SK-N-SH (cell line): ENCODE measurements around the gene TMEM143. TPM values are rescaled to one million over a fixed set of nuclear protein-coding genes. Genes with fewer than 3 reads are reported as not detected.

ENCODE experiments used
- CTCF ChIA-PET: fragments of 300-600, 350-600 bp; formaldehyde crosslinking; extraction: SDS; loops from one replicate; lab custom pipeline; 2021; lab: Yijun Ruan, JAX
- POLR2A ChIA-PET: fragments of 350-600 bp; sonication (Branson Sonifier 250); formaldehyde crosslinking; extraction: SDS; loops from one replicate; lab custom pipeline; 2020; ENCODE audit warnings: antibody characterized with exemption, inconsistent platforms; lab: Yijun Ruan, JAX
- DNase-seq: peaks from one replicate; pipeline ENCODE4 v3.0.0; 2012
- H2AFZ ChIP-seq: fragments of 200-600 bp; sonication (generic); 2 replicates; pipeline ENCODE4 v1.8.1; 2016; ENCODE audit warnings: antibody characterized with exemption, mild to moderate bottlenecking, low read depth
- H3F3A ChIP-seq: fragments of 200-600 bp; sonication (generic); replicated peaks from 2 replicates; pipeline ENCODE3; 2016; ENCODE audit warnings: antibody characterized with exemption, mild to moderate bottlenecking; ENCODE audit not compliant: insufficient read depth
- H3K27ac ChIP-seq, 2 experiments: fragments of 200-500 bp in 1 of 2; fragments of 200-600 bp in 1 of 2; sonication (Bioruptor generic) in 1 of 2; sonication (generic), shearing (Covaris generic) in 1 of 2; 2 replicates each; pipeline versions ENCODE4 v1.5.1 to v1.6.1; 2014 to 2016; ENCODE audit warnings: low read depth in 2 of 2, inconsistent platforms in 1 of 2, low read length in 1 of 2, mild to moderate bottlenecking in 1 of 2, mixed read lengths in 1 of 2
- H3K27me3 ChIP-seq: fragments of 200-600 bp; sonication (generic), shearing (Covaris generic); 2 replicates; pipeline ENCODE4 v1.6.1; 2016; ENCODE audit warnings: mixed run types; ENCODE audit not compliant: insufficient read depth
- H3K36me3 ChIP-seq, 2 experiments: fragments of 200-500 bp in 1 of 2; fragments of 200-600 bp in 1 of 2; sonication (Bioruptor generic) in 1 of 2; sonication (generic) in 1 of 2; replicated peaks in 1 of 2; 2 replicates each; pipeline versions ENCODE3 to v1.5.1; 2014 to 2016; ENCODE audit warnings: low read length in 1 of 2, mild to moderate bottlenecking in 1 of 2; ENCODE audit not compliant: insufficient read depth in 2 of 2, control insufficient read depth in 1 of 2
- H3K4me1 ChIP-seq, 2 experiments: fragments of 200-500 bp in 1 of 2; fragments of 200-600 bp in 1 of 2; sonication (Bioruptor generic) in 1 of 2; sonication (generic), shearing (Covaris generic) in 1 of 2; 2 replicates each; pipeline versions ENCODE4 v1.5.1 to v1.6.1; 2014 to 2016; ENCODE audit warnings: low read depth in 1 of 2, low read length in 1 of 2, mixed run types in 1 of 2; ENCODE audit not compliant: insufficient read depth in 2 of 2, control insufficient read depth in 1 of 2
- H3K4me2 ChIP-seq: fragments of 200-600 bp; sonication (generic), shearing (Covaris generic); 2 replicates; pipeline ENCODE4 v1.6.1; 2017; ENCODE audit warnings: mixed run types
- H3K4me3 ChIP-seq, 2 experiments: fragments of 200-500 bp in 1 of 2; fragments of 200-600 bp in 1 of 2; sonication (Bioruptor generic) in 1 of 2; sonication (generic), shearing (Covaris generic) in 1 of 2; 2 replicates each; pipeline versions ENCODE4 v1.5.1 to v1.8.1; 2014 to 2016; ENCODE audit warnings: low read depth in 2 of 2, inconsistent platforms in 1 of 2, low read length in 1 of 2, mild to moderate bottlenecking in 1 of 2, mixed read lengths in 1 of 2, moderate library complexity in 1 of 2
- H3K79me2 ChIP-seq: fragments of 200-600 bp; sonication (generic); 2 replicates; pipeline ENCODE4 v1.8.1; 2017; ENCODE audit warnings: mild to moderate bottlenecking; ENCODE audit not compliant: insufficient read depth
- H3K9ac ChIP-seq: fragments of 200-600 bp; sonication (generic); 2 replicates; pipeline ENCODE4 v1.6.1; 2017; ENCODE audit warnings: mixed run types
- H3K9me2 ChIP-seq: fragments of 200-600 bp; sonication (generic); 2 replicates; pipeline ENCODE4 v1.6.1; 2017; ENCODE audit warnings: mixed run types
- H3K9me3 ChIP-seq: fragments of 200-600 bp; sonication (generic); 2 replicates; pipeline ENCODE4 v1.6.1; 2017; ENCODE audit warnings: mixed run types, mild to moderate bottlenecking, moderate library complexity
- H4K20me1 ChIP-seq: fragments of 200-600 bp; sonication (generic); 2 replicates; pipeline ENCODE4 v1.6.1; 2017; ENCODE audit warnings: mild to moderate bottlenecking, mixed run types; ENCODE audit not compliant: insufficient read depth
- CHD2 ChIP-seq: fragments of 150-350 bp; IDR thresholded peaks from 2 replicates; pipeline ENCODE4 v1.6.1; 2018; ENCODE audit warnings: low read length; ENCODE audit not compliant: partially characterized antibody
- ELF1 ChIP-seq: IDR thresholded peaks from 2 replicates; pipeline ENCODE4 v1.4.0; 2012
- EZH2phosphoT487 ChIP-seq: fragments of 200-600 bp; sonication (generic); IDR thresholded peaks from 2 replicates; pipeline ENCODE4 v1.6.1; 2017; ENCODE audit warnings: low read depth, mixed run types, mild to moderate bottlenecking, antibody characterized with exemption, moderate library complexity, borderline replicate concordance
- FOSL2 ChIP-seq: IDR thresholded peaks from 2 replicates; pipeline ENCODE4 v1.4.0; 2012; ENCODE audit warnings: low read depth, mild to moderate bottlenecking, moderate library complexity, borderline replicate concordance
- FOXM1 ChIP-seq: IDR thresholded peaks from 2 replicates; pipeline ENCODE4 v1.4.0; 2012; ENCODE audit warnings: low read depth, mild to moderate bottlenecking
- GABPA ChIP-seq: IDR thresholded peaks from 2 replicates; pipeline ENCODE4 v1.4.0; 2012; ENCODE audit warnings: low read depth, mild to moderate bottlenecking
- JUND ChIP-seq: IDR thresholded peaks from 2 replicates; pipeline ENCODE4 v1.4.0; 2012
- MXI1 ChIP-seq: IDR thresholded peaks from 2 replicates; pipeline ENCODE4 v1.6.1; 2012; ENCODE audit warnings: mild to moderate bottlenecking, low read depth, low read length, improper control_type of control experiment
- NFIC ChIP-seq: IDR thresholded peaks from 2 replicates; pipeline ENCODE4 v1.4.0; 2012; ENCODE audit warnings: borderline replicate concordance
- POLR2AphosphoS5 ChIP-seq: IDR thresholded peaks from 2 replicates; pipeline ENCODE4 v1.6.1; 2012; ENCODE audit warnings: low read depth, low read length
- RAD21 ChIP-seq: IDR thresholded peaks from 2 replicates; pipeline ENCODE4 v1.6.1; 2012; ENCODE audit warnings: mild to moderate bottlenecking, low read length
- RFX5 ChIP-seq: IDR thresholded peaks from 2 replicates; pipeline ENCODE4 v1.6.1; 2012; ENCODE audit warnings: mild to moderate bottlenecking, improper control_type of control experiment, low read length
- SMC3 ChIP-seq: IDR thresholded peaks from 2 replicates; pipeline ENCODE4 v1.6.1; 2012; ENCODE audit warnings: low read depth, low read length, improper control_type of control experiment
- TEAD4 ChIP-seq: IDR thresholded peaks from 2 replicates; pipeline ENCODE4 v1.4.0; 2012; ENCODE audit warnings: mild to moderate bottlenecking, borderline replicate concordance; ENCODE audit not compliant: insufficient read depth
- whole genome bisulfite sequencing: methylation state at CpG from one replicate; pipeline ENCODE4 v1.1.6; 2017; ENCODE audit warnings: low lambda C conversion rate; 5-methylcytosine and 5-hydroxymethylcytosine counted together
- polyA plus RNA-seq, 3 experiments: library from polyadenylated mRNA; depleted of rRNA; stranded (reverse); fragments of >200 nt; gene quantifications; 2 replicates each; pipeline ENCODE4 v1.2.3, GENCODE V29; 2012
- TF ChIP-seq, protein P1 (sequence below): fragments of 200-600 bp; sonication (generic); IDR thresholded peaks from 2 replicates; pipeline ENCODE4 v1.6.1; 2017; ENCODE audit warnings: antibody characterized with exemption, mild to moderate bottlenecking, moderate library complexity
- TF ChIP-seq, protein P2 (sequence below): IDR thresholded peaks from 2 replicates; pipeline ENCODE4 v1.4.0; 2012; ENCODE audit warnings: low read depth, borderline replicate concordance
- TF ChIP-seq, protein P3 (sequence below): fragments of 150-350 bp; IDR thresholded peaks from 2 replicates; pipeline ENCODE4 v1.6.1; 2016; ENCODE audit warnings: mild to moderate bottlenecking, low read depth, low read length
- TF ChIP-seq, protein P4 (sequence below): IDR thresholded peaks from 2 replicates; pipeline ENCODE4 v1.4.0; 2012; ENCODE audit warnings: low read depth
- TF ChIP-seq, protein P5 (sequence below): IDR thresholded peaks from 2 replicates; pipeline ENCODE4 v1.6.1; 2012; ENCODE audit warnings: mild to moderate bottlenecking, low read depth, low read length, moderate library complexity
- TF ChIP-seq, protein P6 (sequence below): IDR thresholded peaks from 2 replicates; pipeline ENCODE4; 2012

The TMEM143 gene
- polyA plus RNA-seq, 1 of the 3 experiments (the other 2 are of a cell fraction), result 21.9 TPM

DNA sequence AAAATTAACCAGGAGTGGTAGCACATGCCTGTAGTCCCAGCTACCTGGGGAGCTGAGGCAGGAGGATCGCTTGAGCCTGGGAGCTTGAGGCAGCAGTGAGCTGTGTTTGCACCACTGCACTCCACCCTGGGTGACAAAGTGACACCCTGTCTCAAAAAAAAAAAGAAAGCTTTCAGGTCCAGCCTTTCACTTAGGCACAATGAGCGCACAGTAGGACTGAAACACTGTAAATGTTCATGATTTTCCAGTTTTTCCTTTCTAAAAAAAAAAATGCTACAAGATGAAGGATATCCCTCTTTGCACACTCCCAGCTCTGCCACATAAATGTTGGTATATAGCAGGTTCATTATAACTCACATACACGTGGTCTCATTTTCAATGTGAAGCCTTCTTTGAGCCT, 76.0 kb downstream of the TMEM143 start:
- H3K9ac ChIP-seq, result no peak overlapping the region
- no peak for DNase-seq
- TF ChIP-seq ELF1 (no peak), CHD2 (no peak), MXI1 (no peak), FOSL2 (no peak), FOXM1 (no peak), JUND (no peak), POLR2AphosphoS5 (no peak), SMC3 (no peak), EZH2phosphoT487 (no peak), RFX5 (no peak), GABPA (no peak)
- TF ChIP-seq, protein P1, sequence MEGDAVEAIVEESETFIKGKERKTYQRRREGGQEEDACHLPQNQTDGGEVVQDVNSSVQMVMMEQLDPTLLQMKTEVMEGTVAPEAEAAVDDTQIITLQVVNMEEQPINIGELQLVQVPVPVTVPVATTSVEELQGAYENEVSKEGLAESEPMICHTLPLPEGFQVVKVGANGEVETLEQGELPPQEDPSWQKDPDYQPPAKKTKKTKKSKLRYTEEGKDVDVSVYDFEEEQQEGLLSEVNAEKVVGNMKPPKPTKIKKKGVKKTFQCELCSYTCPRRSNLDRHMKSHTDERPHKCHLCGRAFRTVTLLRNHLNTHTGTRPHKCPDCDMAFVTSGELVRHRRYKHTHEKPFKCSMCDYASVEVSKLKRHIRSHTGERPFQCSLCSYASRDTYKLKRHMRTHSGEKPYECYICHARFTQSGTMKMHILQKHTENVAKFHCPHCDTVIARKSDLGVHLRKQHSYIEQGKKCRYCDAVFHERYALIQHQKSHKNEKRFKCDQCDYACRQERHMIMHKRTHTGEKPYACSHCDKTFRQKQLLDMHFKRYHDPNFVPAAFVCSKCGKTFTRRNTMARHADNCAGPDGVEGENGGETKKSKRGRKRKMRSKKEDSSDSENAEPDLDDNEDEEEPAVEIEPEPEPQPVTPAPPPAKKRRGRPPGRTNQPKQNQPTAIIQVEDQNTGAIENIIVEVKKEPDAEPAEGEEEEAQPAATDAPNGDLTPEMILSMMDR, result no peak
- TF ChIP-seq, protein P2, sequence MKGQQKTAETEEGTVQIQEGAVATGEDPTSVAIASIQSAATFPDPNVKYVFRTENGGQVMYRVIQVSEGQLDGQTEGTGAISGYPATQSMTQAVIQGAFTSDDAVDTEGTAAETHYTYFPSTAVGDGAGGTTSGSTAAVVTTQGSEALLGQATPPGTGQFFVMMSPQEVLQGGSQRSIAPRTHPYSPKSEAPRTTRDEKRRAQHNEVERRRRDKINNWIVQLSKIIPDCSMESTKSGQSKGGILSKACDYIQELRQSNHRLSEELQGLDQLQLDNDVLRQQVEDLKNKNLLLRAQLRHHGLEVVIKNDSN, result no peak
- TF ChIP-seq, protein P3, sequence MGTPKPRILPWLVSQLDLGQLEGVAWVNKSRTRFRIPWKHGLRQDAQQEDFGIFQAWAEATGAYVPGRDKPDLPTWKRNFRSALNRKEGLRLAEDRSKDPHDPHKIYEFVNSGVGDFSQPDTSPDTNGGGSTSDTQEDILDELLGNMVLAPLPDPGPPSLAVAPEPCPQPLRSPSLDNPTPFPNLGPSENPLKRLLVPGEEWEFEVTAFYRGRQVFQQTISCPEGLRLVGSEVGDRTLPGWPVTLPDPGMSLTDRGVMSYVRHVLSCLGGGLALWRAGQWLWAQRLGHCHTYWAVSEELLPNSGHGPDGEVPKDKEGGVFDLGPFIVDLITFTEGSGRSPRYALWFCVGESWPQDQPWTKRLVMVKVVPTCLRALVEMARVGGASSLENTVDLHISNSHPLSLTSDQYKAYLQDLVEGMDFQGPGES, result no peak
- TF ChIP-seq, all 33 proteins: peak for 0
- no peaks in the 10 kb centered on the region for H3K27me3 ChIP-seq
- no peaks in the 10 kb centered on the region for H3K79me2 ChIP-seq
- H3K9me2 ChIP-seq, result no peaks in the 10 kb centered on the region
- no peak overlapping the region for H3K4me2 ChIP-seq
- no peak overlapping the region for H3K27ac ChIP-seq
- peaks cover 2 to 7% of the 10 kb centered on the region in 2 experiments for H3K36me3 ChIP-seq
- H3K4me1 ChIP-seq, result peaks cover 4% of the 10 kb centered on the region in 2 experiments; a peak in 1 of 4 replicates
- no peak overlapping the region for H2AFZ ChIP-seq
- peaks cover 7% of the 10 kb centered on the region for H3F3A ChIP-seq
- H4K20me1 ChIP-seq, result no peaks in the 10 kb centered on the region
- ChIA-PET POLR2A (no interaction called here), CTCF (interaction anchor here (0.7 to 0.8 kb wide), 2 partner anchors 11 to 21 kb away, joined by 3 read pairs; no protein-coding TSS in a partner anchor)
- H3K4me3 ChIP-seq, result no peak overlapping the region
- 96% methylated on average over 3 of the region's 3 CpGs for WGBS
- H3K9me3 ChIP-seq, result no peaks in the 10 kb centered on the region

DNA sequence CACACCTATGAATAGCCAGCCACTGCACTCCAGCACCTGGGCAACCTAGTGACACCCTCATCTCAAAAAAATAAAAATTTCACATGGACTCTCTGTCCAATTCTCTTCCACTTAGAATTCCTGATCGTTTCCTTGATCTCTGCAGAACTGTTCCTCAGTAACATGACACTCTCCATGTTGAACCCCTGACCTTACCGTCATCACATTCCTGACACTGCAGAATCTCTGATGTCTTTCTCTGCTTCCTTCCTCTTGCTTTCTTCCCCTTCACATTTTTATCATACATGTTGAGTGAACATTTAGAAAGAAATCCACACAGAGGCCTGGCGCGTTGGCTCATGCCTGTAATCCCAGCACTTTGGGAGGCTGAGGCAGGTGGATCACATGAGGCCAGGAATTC, 78.8 kb downstream of the TMEM143 start:
- H3K4me1 ChIP-seq, result no peaks in the 10 kb centered on the region
- no peak for DNase-seq
- H3K4me3 ChIP-seq, result no peak overlapping the region
- peak overlapping the region in 1 of 2 experiments; percentile 49; a peak in 2 of 4 replicates for H3K27ac ChIP-seq
- no peak overlapping the region for H2AFZ ChIP-seq
- no peaks in the 10 kb centered on the region for H3K79me2 ChIP-seq
- peaks cover 5% of the 10 kb centered on the region for H3F3A ChIP-seq
- ChIA-PET POLR2A (no interaction called here), CTCF (interaction anchor here (1.2 kb wide), 1 partner anchor 14 kb away, joined by 4 read pairs; no protein-coding TSS in a partner anchor)
- H3K9me2 ChIP-seq, result no peaks in the 10 kb centered on the region
- no peak overlapping the region for H3K4me2 ChIP-seq
- no peaks in the 10 kb centered on the region for H3K9me3 ChIP-seq
- no peak overlapping the region for H3K9ac ChIP-seq
- 91% methylated on average over 4 of the region's 4 CpGs for WGBS
- TF ChIP-seq TEAD4, result no peak
- TF ChIP-seq, protein P4, sequence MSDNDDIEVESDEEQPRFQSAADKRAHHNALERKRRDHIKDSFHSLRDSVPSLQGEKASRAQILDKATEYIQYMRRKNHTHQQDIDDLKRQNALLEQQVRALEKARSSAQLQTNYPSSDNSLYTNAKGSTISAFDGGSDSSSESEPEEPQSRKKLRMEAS, result no peak
- TF ChIP-seq, protein P5, sequence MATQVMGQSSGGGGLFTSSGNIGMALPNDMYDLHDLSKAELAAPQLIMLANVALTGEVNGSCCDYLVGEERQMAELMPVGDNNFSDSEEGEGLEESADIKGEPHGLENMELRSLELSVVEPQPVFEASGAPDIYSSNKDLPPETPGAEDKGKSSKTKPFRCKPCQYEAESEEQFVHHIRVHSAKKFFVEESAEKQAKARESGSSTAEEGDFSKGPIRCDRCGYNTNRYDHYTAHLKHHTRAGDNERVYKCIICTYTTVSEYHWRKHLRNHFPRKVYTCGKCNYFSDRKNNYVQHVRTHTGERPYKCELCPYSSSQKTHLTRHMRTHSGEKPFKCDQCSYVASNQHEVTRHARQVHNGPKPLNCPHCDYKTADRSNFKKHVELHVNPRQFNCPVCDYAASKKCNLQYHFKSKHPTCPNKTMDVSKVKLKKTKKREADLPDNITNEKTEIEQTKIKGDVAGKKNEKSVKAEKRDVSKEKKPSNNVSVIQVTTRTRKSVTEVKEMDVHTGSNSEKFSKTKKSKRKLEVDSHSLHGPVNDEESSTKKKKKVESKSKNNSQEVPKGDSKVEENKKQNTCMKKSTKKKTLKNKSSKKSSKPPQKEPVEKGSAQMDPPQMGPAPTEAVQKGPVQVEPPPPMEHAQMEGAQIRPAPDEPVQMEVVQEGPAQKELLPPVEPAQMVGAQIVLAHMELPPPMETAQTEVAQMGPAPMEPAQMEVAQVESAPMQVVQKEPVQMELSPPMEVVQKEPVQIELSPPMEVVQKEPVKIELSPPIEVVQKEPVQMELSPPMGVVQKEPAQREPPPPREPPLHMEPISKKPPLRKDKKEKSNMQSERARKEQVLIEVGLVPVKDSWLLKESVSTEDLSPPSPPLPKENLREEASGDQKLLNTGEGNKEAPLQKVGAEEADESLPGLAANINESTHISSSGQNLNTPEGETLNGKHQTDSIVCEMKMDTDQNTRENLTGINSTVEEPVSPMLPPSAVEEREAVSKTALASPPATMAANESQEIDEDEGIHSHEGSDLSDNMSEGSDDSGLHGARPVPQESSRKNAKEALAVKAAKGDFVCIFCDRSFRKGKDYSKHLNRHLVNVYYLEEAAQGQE, result no peak
- TF ChIP-seq, protein P6, sequence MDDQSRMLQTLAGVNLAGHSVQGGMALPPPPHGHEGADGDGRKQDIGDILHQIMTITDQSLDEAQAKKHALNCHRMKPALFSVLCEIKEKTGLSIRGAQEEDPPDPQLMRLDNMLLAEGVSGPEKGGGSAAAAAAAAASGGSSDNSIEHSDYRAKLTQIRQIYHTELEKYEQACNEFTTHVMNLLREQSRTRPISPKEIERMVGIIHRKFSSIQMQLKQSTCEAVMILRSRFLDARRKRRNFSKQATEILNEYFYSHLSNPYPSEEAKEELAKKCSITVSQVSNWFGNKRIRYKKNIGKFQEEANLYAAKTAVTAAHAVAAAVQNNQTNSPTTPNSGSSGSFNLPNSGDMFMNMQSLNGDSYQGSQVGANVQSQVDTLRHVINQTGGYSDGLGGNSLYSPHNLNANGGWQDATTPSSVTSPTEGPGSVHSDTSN, result no peak
- TF ChIP-seq CHD2, result no peak
- no peak for TF ChIP-seq RAD21
- TF ChIP-seq NFIC, result no peak
- TF ChIP-seq RFX5, result no peak
- no peaks in the 10 kb centered on the region for H3K27me3 ChIP-seq
- H4K20me1 ChIP-seq, result no peaks in the 10 kb centered on the region
- peaks cover 2 to 7% of the 10 kb centered on the region in 2 experiments for H3K36me3 ChIP-seq
